Kidney capillary endothelial cell (primary cell): ENCODE data around the gene LRMDA.

Source experiments
- DNase-seq: peaks from one replicate; pipeline ENCODE4 v3.0.0-alpha.2; 2018; ENCODE audit warnings: low spot score

LRMDA gene

DNA sequence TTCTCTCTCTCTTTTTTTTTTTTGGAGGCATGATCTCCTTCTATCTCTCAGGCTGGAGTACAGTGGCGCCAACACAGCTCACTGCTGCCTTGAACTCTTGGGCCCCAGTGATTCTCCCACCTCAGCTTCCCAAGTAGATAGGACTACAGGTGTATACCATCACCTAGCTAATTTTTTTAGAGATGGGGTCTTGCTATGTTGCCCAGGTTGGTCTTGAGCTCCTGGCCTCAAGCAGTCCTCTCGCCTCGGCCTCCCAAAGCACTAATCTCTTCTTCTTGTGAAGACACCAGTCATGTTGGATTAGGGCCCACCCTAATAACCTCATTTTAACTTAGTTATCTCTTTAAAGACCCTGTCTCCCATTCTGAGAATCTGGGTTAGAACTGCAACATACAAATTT, 45.6 kb downstream of the LRMDA start:
- DNase-seq = no peak

DNA sequence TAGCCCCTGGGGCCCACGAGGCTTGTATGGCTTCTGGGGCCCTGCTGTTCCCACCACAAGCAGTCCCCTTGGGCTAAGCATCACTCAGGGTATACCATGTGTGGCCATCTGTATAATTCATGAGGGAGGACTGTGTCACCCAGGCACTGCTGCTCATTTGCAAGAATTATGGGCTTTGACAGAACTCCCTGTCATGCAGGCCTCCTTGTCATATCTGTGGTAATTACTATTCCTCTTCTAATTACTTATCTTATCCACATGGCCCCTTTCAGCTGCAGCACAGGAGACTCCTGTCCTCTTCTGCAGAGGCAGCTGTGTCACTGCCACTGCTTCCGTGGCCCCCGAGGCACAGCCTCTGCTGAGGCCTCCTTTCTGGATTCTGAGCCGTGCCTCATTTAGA, 46.3 kb downstream of the LRMDA start:
- DNase-seq = no peak

DNA sequence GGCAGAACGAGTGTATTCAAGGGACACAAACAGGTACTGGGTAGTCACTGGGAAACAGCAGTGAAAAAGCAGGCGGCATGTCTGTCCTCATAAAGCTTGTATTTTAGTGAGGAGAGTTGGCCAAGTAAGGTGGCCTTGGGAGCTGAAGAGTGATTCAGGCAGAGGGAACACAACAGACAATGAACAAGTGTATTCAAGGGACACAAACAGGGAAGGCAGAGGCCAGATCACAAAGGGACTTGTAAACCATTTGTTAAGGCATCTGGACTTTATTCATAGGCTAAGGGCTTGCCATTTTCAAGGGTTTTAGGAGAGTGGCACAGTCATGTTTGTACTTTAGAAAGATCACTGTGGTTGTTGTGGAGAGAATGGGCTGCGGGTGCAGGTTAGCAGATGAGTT, 49.0 kb downstream of the LRMDA start:
- DNase-seq = no peak

DNA sequence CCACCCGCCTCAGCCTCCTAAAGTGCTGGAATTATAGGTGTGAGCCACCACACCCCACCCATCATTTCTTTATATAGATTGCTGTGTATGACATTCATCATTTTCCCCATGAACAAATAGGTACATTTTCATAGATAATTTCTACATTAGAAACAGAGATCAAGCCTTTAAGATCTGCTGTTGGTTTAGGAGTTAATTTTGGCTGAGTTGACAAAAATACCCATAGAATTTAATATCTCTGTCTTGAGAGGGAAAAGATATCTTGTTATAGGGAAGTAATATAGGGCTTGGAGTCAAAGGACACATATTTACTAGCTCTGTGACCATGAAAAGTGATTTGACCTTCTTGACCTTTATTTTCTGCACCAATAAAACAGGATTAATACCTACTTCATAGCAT, 51.8 kb downstream of the LRMDA start:
- no peak for DNase-seq

DNA sequence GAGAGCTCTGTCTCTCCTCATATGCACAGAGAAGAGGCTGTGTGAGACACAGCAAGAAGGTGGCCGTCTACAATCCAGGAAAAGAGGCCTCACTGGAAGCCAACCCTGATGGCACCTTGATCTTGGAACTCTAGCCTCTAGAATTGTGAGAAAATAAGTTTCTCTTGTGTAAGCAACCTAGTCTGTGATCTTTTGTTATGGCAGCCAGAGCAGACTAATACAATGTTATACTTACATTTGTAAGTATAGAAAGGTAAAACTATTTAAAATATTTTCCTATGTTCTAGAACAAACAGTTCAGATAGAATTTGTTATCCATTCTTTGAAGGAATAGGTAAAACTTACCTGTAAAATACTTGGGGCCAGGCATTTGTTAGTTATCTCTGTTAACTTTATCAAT, 53.3 kb downstream of the LRMDA start:
- no peak for DNase-seq

DNA sequence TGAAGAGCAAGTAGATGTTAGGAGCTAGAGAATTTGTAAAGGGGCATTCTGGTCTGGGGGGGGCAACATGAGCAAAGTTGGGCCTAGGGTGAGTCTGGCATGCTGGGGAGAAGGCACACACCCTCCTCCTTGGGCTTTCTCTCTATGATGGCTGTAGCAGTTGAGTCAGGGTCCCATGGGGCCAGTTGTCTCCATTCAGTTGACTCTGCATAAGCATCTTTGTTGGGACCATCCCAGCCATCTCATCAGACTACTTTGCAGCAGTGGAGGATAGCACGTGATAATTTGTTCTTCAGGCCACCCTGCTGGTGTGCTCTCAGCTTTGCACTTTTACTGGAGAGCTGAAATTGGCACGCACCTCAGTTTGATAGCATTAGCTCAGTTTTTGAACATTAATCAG, 55.2 kb downstream of the LRMDA start:
- DNase-seq = no peak

DNA sequence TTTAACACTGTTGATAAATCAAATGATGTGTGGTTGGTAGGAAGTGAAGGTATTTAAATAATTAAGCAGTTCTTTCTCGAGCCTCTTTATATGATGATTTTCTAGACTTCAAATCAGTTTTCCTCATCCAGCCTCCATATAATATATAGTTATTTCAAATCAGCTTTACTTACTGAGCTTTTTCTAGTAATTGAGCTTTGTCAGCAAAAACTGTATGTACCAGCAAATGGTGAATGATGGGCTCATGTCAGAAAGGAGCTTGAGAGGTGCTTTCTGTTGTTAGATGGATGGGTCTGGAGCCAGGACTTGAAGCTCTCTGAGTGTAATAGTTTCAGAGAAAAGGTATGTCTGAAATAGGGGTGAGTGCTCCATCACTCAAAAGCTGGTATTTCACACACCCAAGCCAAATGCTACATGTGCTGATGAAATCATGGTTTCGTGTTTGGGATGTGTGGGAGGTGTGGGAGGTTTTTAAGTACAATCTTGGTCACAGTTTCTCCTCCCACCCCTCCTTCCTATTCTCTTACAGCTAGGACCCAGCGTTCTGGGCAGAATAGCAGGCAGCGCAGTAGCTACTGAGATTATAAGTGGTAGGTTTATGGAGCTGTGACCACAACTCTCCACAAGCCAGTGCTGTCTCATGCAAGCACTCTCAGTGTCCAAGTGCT, 55.8 kb downstream of the LRMDA start:
- DNase-seq = no peak

DNA sequence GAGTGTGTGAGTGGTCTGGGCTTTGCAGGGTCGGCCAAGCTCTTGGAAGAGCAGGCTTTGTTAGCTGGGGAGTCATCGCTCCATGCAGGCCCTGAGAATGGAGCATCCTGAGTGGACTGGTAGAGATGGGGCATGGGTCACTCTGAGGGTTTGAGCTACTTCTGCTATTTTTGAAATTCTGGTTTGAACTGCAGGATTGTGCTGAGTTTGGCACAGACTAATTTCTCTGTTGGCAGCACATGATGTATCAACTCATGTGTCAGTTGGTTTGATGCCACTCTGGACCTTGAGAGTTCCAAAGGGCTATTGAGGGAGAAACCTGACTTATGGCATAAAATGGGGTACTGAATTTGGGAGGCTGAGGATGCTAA, 56.3 kb downstream of the LRMDA start:
- DNase-seq = no peak

DNA sequence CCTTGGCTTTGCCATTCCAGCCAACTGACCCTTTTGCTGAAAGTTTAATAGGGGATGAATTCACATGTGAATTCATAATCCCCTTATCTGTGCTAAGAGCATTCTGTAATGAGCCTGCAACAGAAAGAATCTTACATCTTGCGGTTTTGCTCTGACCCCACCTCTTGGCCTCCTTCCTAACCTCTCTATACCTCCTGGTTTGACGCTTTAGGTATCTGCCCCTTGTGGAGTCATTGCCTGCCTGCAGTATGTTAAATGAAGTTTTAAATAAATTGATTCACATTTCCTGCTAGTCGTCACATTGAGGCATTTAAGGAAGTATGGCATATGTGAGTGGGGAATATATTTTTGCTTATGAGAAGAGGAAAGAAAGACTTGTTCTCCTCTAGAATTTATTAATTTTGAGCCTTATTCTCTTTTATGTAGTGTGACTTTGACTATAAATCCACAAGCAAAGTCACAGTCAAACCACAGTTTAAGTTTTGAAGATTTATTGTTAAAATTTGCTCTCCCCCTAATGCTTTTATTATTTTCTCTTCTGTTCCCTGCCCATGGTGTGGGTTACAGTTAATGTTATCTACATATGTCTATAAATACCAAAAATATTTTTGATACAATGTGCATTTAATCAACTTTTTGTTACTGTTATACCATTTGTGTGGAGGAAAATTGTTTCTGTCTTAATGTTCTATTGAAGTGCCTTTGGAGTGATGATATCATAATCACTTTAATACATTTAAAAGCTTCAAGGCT, 60.9 kb downstream of the LRMDA start:
- DNase-seq = no peak

DNA sequence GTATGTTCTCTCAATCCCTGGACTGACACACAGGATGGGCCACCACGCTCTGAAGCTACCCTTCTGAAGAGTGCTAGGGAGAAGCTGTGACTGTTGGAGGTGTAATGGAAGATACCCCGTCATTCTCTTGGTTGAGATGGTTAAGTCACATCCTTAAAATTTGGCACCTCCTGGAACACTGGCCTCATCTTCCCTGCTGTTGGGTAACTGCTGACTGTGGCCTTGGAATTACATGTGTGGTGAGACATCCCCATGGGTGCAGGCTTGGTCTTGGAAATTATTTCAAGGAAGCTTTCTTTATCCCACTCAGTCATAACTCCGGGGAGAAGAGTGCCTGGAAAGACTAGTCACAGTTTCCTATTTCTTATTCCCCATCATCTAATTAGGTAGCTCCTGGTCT, 62.0 kb downstream of the LRMDA start:
- no peak for DNase-seq

DNA sequence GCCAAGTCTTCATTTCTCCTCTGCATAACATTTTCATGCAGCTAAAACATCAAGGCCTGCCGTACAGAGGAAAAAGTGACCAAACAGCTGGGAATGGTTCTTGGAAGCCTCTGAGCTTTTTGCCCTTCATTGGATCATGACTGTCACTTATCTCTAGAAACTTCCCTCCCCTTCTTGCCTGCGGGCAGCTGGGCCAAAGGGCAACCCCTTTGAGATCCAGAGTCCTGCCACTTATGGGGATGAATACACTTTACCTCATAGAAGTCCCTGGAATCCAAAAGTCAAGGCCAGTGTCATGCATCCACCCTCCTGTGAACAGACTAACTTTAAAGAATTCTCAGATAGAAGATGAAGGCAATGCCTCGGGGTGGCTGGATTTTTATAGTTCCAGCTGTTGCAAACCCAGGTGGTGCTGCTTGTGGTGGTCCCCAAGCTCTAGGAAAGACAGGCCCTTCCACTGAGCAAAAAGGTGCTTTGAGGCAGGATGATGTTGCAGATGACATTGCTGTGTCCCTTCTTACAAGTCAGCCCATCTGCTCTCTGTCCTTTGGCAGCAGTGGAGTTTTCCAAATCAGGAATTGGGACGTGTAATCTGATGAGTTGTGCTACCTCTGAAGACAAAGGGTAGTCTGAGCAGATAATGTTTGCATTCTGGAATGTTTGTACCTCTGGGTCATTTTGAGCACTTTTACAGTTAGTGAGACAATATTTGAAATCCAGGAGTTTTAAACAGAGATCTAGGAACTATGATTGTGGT, 64.2 kb downstream of the LRMDA start:
- no peak for DNase-seq

DNA sequence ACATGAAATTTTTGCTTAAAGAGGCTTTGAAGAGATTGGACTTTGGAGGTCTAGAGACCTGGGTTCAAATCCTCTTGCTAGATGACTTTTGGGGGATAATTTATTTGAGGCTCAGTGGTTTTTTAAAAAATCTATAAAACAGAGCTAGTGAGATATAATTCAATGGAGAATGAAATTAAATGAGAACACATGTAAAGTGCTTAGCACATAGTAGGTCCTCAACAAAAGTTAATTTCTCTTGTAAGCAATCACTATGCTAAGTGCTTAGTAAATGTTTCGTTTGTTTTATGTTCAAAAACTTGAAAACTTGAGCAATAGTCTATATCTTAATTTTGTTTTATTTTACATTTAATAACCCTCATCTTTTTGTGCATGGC, 64.8 kb downstream of the LRMDA start:
- no peak for DNase-seq

DNA sequence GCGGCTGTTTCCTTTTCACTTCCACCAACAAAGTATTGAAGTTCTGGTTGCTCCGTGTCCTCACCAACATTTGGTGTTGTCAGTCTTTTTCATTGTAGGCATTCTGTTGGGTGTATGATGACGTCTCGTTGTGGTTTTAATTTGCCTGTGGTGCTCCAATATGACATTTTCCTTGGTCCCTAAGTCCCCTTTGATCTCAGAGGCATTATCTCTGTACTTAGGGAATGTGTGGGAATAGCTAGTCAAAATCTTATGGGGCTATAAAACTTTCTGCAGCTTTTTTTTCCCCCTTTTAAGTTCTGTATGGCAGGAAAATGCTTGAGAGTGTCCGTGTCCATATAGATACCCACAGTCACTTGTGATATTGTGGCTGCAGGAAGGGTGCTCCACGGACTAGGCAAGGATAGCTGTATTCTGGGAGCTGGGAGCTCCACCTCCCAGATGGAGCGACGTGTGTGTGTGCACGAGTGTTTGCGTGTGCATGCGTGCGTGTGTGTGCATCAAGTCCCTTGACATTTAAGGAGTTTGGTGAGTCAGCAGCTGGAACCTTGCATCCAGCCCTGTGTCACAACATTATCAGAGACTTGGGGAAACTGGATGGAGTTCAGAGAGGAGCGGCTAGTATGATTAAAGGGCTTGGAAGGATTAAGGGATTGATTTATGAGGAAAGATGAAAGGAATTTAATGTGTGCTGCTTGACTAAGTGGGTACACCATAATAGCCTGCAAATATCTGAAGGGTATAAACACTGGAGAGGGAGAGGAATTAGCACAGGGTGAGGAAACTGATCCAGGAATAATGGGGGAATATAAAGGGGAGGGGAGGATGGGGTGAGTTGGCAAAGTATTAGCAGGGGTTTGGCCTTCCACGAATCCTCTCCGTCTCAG, 66.8 kb downstream of the LRMDA start:
- no peak for DNase-seq

DNA sequence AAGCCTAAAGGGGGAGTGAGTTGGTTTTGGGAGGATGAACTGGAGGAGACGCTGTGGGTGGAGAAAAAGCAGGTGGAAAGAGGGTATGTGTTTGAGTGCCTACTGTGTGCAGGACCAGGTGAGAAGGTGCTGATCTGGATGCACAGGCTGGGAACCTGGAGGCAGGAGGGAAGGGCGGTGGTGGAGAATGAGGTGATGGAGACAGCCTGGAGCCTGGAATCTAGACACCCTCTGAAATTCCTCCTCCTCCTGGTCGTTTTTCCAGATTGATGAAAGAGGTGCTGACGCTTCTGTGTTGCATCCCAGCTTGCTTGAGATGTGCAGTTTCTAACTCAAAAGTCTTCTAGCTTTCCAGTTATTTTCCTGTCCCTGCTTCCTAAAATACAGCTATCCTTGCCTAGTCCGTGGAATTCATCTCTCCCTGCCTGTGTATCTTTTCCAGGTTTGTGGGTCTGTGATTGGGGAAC, 67.5 kb downstream of the LRMDA start:
- no peak for DNase-seq

DNA sequence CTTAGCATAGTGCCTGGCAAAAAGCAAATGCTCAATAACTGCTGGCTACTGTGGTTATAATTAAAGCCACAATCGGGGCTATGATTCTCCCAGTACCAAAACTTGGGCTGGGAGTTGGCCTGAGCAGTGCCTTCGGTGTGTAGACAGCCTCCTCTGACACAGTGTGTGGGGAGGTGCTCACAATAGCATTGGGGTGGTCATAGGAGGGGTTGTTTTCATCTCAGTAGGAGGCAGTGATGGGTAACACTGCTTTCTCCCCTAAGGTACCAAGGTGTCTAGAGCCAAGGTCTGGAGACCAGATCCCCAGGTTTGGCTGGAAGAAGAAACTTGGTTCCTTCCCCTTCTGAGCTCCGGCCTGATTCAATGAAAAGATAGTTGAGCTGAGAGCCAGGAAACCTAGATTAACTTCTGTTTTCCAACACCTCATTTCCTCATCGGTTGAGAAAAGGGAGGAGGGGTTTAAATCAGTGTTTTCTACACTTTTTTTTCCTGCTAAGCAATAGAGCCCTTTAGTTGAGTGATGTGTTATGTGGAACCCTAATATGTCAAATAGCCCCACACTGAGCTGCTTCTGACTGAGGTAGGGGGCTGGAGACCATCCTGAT, 68.2 kb downstream of the LRMDA start:
- no peak for DNase-seq

DNA sequence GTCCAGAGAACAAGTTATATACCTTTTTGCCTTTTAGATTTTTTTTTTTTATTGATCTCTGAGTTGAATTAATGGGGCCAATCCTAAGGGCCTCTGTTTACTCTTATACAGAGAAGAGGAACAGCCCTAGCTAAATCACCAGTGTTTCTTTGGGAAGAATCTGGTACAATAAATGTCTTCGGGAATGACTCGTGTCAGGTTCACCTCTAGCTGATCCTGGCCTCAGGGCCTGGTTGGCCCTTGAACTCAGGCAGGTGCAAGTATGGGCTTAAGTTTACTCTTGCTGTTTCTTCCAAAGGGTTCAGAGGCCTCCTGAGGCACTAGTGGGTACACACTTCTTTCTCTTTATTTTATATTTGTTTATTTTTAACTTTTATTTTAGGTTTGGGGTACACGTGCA, 71.0 kb downstream of the LRMDA start:
- no peak for DNase-seq

DNA sequence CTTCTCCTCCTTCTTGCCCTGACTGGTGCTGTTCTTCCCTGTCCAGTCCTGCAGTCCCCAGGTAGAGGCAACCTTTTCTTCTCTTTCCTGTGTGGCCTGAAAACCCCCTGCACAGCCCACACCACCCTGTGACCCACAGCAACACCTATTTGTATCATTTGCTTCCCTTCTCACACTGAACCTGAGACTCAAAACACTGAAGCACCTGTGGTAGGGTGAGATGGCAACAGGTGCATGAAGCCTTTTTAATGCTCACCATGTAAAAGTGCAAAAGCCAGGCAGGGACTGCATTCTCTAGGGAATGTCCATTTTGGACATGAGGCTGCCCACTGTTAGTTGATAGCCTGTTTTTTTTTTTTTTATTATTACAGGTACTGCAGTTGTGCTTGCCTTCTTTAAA, 71.4 kb downstream of the LRMDA start:
- no peak for DNase-seq

DNA sequence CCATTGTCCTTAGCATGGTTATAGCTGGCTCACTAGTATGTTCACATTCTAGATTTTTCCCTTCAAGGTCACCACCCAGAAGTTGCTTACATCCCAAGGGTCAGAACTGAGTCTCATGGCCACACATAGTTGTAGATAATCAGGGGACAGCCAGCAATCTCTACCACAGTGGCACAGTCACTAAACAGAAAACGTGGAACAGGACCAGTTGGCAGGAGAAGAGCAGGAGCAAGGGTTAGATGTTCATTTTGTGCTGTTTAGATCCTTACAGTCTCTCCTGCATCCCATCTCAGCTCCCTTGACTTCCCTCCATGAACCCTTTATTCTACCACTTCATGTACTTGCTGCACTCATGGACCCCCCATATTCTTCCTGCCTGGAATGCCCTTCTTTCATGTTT, 73.9 kb downstream of the LRMDA start:
- DNase-seq = no peak

DNA sequence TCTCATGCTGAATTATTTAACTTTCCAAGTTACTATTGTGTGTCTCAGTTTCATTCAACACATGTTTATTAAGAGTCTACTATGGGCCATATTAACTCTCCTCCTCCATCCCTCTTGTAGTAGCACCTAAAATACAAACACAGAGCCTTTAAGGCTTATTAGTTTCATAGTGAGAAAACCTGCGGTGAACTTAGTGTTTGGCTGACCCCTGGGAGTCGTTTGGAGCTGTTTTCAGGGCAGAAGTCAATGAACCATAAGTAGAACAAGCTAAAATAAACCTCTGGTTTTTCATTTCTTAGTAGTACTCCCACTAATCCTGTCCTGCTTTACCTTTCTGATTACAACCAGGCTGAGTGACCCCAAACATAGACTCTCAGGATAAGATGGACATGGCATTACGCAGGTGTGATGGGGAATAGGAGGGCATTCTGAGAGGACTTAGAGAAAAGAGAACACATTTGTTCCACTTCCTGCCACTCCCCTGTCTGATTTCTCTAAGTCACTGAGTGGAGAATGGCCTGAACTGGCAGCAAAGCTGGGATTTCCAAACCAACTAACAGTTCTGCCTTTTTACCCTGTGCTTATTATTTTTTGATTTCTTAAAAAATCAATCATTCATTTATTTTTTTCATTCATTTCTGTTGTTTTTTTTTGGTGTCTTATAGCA, 74.5 kb downstream of the LRMDA start:
- DNase-seq = no peak

DNA sequence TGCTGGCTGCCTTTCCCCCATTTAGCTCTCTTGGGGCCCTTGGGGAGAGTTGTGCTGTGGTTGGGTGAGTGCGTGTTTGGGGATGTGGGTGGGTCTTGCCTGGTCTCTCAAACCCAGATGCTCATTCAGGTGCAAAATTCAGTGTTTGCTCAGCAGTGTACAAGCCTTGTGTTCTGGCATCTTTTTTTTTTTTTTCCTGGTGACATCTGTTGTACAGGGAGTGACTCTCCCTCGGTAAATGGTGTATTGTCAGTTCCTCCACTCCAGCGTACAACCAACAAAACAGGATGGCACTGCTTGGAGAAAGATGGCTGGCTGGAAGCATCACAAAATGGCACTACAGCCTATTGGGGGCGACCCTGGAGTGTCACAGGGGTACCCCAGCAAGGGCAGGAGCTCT, 75.5 kb downstream of the LRMDA start:
- DNase-seq = no peak

DNA sequence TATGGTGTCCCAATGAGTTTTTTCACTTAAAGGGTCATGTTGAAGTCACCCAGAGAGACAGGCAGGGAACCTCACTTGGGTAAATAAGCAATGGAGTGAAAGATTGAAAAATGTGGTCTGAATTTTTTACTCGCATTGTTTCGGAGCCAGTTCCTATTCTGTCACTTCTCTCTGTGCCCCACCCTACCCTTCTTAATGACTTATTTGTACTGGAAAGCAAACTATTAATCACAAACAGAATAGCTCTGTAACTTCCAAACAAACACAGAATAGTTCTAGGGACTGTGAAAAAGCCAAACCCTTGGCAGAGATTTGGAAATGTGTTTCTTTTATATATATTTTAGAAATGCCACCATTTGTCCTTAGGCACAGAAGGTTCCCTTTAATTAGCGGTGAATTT, 76.0 kb downstream of the LRMDA start:
- no peak for DNase-seq
